BLaER1 treated with 17β-estradiol and CSF1 and Interleukin-3, amounts not matched to agents 10 nM and 100 nM (cell line): ENCODE results near the gene KDM1A.

Experiments used
- H3K27ac ChIP-seq, 11 experiments: shearing (Covaris generic); formaldehyde crosslinking; 2 replicates each; pipeline ENCODE4 v1.8.1; 2022
- H3K27me3 ChIP-seq, 11 experiments: shearing (Covaris generic); formaldehyde crosslinking; 2 replicates each; pipeline ENCODE4 v1.8.1; 2022
- H3K36me3 ChIP-seq, 11 experiments: shearing (Covaris generic); formaldehyde crosslinking; 2 replicates each; pipeline ENCODE4 v1.8.1; 2022
- H3K4me1 ChIP-seq, 10 experiments: shearing (Covaris generic); formaldehyde crosslinking; 2 replicates each; pipeline ENCODE4 v1.8.1; 2022
- H3K4me2 ChIP-seq, 11 experiments: shearing (Covaris generic); formaldehyde crosslinking; 2 replicates each; pipeline ENCODE4 v1.8.1; 2022
- H3K4me3 ChIP-seq, 10 experiments: shearing (Covaris generic); formaldehyde crosslinking; 2 replicates each; pipeline ENCODE4 v1.8.1; 2022
- H3K9ac ChIP-seq, 11 experiments: shearing (Covaris generic); formaldehyde crosslinking; 2 replicates each; pipeline ENCODE4 v1.8.1; 2022
- H3K9me3 ChIP-seq, 11 experiments: shearing (Covaris generic); formaldehyde crosslinking; replicated peaks in 1 of 11; 2 replicates each; pipeline ENCODE4 v1.8.1; 2022
- H4K20me1 ChIP-seq, 11 experiments: shearing (Covaris generic); formaldehyde crosslinking; 2 replicates each; pipeline ENCODE4 v1.8.1; 2022
- Cebpa-rat ChIP-seq, 11 experiments: shearing (Covaris generic); IDR thresholded peaks; 2 replicates each; pipeline ENCODE4 v1.8.1; 2022

Gene KDM1A

GRCh38 chr1:23023174-23023845, 4.0 kb downstream of the KDM1A start:
- Histone ChIP-seq H3K27me3 (no peaks in the 10 kb centered on the region), H3K4me1 (peaks cover 19 to 73% (median 40%) of the 10 kb centered on the region in 10 experiments; a peak in 19 of 20 replicates), H4K20me1 (peaks cover 40 to 87% (median 70%) of the 10 kb centered on the region in 11 experiments; a peak in 21 of 22 replicates), H3K9ac (no peak overlapping the region), H3K27ac (no peak overlapping the region; a peak in 1 of 22 replicates), H3K4me2 (peak overlapping the region in 9 of 11 experiments; percentile 2 to 88 (median 43); a peak in 13 of 22 replicates), H3K4me3 (peak overlapping the region in 3 of 10 experiments; percentile 8 to 99 (median 9); a peak in 4 of 20 replicates), H3K9me3 (peaks cover 0 to 33% (median 25%) of the 10 kb centered on the region in 11 experiments; a peak in 18 of 22 replicates), H3K36me3 (peaks cover 0 to 44% (median 26%) of the 10 kb centered on the region in 11 experiments; a peak in 16 of 22 replicates)
- TF ChIP-seq Cebpa-rat (IDR thresholded peaks at IDR 0.05) = no peak

GRCh38 chr1:23026568-23026967, 7.3 kb downstream of the KDM1A start:
- Histone ChIP-seq H3K9me3 (peaks cover 0 to 30% (median 24%) of the 10 kb centered on the region in 11 experiments; a peak in 18 of 22 replicates), H4K20me1 (peaks cover 36 to 98% (median 94%) of the 10 kb centered on the region in 11 experiments; a peak in 21 of 22 replicates), H3K4me3 (no peak overlapping the region), H3K36me3 (peaks cover 0 to 56% (median 34%) of the 10 kb centered on the region in 11 experiments; a peak in 16 of 22 replicates), H3K9ac (no peak overlapping the region), H3K4me2 (peak overlapping the region in 6 of 11 experiments; percentile 1 to 43 (median 21); a peak in 8 of 22 replicates), H3K4me1 (peaks cover 43 to 95% (median 64%) of the 10 kb centered on the region in 10 experiments), H3K27me3 (no peaks in the 10 kb centered on the region), H3K27ac (no peak overlapping the region; a peak in 1 of 22 replicates)
- no peak for TF ChIP-seq Cebpa-rat (IDR thresholded peaks at IDR 0.05)

GRCh38 chr1:23027352-23027907, 8.2 kb downstream of the KDM1A start:
- H4K20me1 ChIP-seq = peaks cover 40 to 100% (median 89%) of the 10 kb centered on the region in 11 experiments; a peak in 21 of 22 replicates
- H3K4me1 ChIP-seq = peaks cover 51 to 98% (median 71%) of the 10 kb centered on the region in 10 experiments
- H3K9ac ChIP-seq = no peak overlapping the region
- peaks cover 0 to 21% (median 16%) of the 10 kb centered on the region in 11 experiments; a peak in 18 of 22 replicates for H3K9me3 ChIP-seq
- H3K27me3 ChIP-seq = no peaks in the 10 kb centered on the region
- no peak overlapping the region for H3K27ac ChIP-seq
- H3K4me2 ChIP-seq = peak overlapping the region in 8 of 11 experiments; percentile 5 to 39 (median 19); a peak in 9 of 22 replicates
- H3K36me3 ChIP-seq = peaks cover 0 to 48% (median 25%) of the 10 kb centered on the region in 11 experiments; a peak in 16 of 22 replicates
- no peak overlapping the region for H3K4me3 ChIP-seq
- TF ChIP-seq Cebpa-rat (IDR thresholded peaks at IDR 0.05) = no peak

- Histone ChIP-seq H3K4me2 (peak overlapping the region; percentile 31 to 89 (median 77); a peak in 19 of 22 replicates), H3K4me1 (peaks cover 59 to 94% (median 79%) of the 10 kb centered on the region in 10 experiments), H3K9me3 (0 out of 22 replicates have a peak, but pooled peaks cover 0 to 3% (median 0%) of the 10 kb centered on the region in 11 experiments), H3K4me3 (no peak overlapping the region), H3K36me3 (peaks cover 0 to 42% (median 17%) of the 10 kb centered on the region in 11 experiments; a peak in 16 of 22 replicates), H3K27ac (peak overlapping the region in 1 of 11 experiments; percentile 91; a peak in 2 of 22 replicates), H3K27me3 (no peaks in the 10 kb centered on the region), H4K20me1 (peaks cover 35 to 100% (median 74%) of the 10 kb centered on the region in 11 experiments; a peak in 21 of 22 replicates), H3K9ac (no peak overlapping the region)
- no peak for TF ChIP-seq Cebpa-rat (IDR thresholded peaks at IDR 0.05)
These were observed 10.1 kb downstream of the KDM1A start for GRCh38 chr1:23029337-23029736.

- H3K9ac ChIP-seq = no peak overlapping the region
- H3K27me3 ChIP-seq = no peaks in the 10 kb centered on the region
- H3K27ac ChIP-seq = peak overlapping the region in 1 of 11 experiments; percentile 18; a peak in 2 of 22 replicates
- peaks cover 4 to 75% (median 49%) of the 10 kb centered on the region in 11 experiments; a peak in 19 of 22 replicates for H3K36me3 ChIP-seq
- peaks cover 4 to 99% (median 55%) of the 10 kb centered on the region in 11 experiments; a peak in 18 of 22 replicates for H4K20me1 ChIP-seq
- H3K4me3 ChIP-seq = no peak overlapping the region
- H3K4me1 ChIP-seq = peaks cover 30 to 88% (median 55%) of the 10 kb centered on the region in 10 experiments
- H3K9me3 ChIP-seq = no peaks in the 10 kb centered on the region
- TF ChIP-seq Cebpa-rat (IDR thresholded peaks at IDR 0.05) = no peak
- no peak overlapping the region; a peak in 1 of 22 replicates for H3K4me2 ChIP-seq
These were observed 16.7 kb downstream of the KDM1A start for GRCh38 chr1:23035823-23036452.

GRCh38 chr1:23037081-23037740, 17.9 kb downstream of the KDM1A start:
- H4K20me1 ChIP-seq = peaks cover 0 to 99% (median 68%) of the 10 kb centered on the region in 11 experiments; a peak in 17 of 22 replicates
- no peak for TF ChIP-seq Cebpa-rat (IDR thresholded peaks at IDR 0.05)

GRCh38 chr1:23039308-23039826, 20.1 kb downstream of the KDM1A start:
- no peak for TF ChIP-seq Cebpa-rat (IDR thresholded peaks at IDR 0.05)
- Histone ChIP-seq H3K27ac (no peak overlapping the region), H3K9ac (no peak overlapping the region), H3K36me3 (peaks cover 8 to 86% (median 63%) of the 10 kb centered on the region in 11 experiments; a peak in 21 of 22 replicates), H3K27me3 (no peaks in the 10 kb centered on the region), H4K20me1 (peaks cover 4 to 99% (median 88%) of the 10 kb centered on the region in 11 experiments; a peak in 19 of 22 replicates), H3K4me1 (peaks cover 0 to 53% (median 25%) of the 10 kb centered on the region in 10 experiments; a peak in 14 of 20 replicates), H3K4me2 (peak overlapping the region in 6 of 11 experiments; percentile 0 to 37 (median 10); a peak in 8 of 22 replicates), H3K9me3 (no peaks in the 10 kb centered on the region), H3K4me3 (no peak overlapping the region)

More at GRCh38 chr1:23037081-23037740, 17.9 kb downstream of the KDM1A start:
- H3K4me1 ChIP-seq = peaks cover 17 to 75% (median 42%) of the 10 kb centered on the region in 10 experiments
- H3K27me3 ChIP-seq = no peaks in the 10 kb centered on the region
- peaks cover 4 to 80% (median 55%) of the 10 kb centered on the region in 11 experiments; a peak in 19 of 22 replicates for H3K36me3 ChIP-seq
- H3K9ac ChIP-seq = no peak overlapping the region
- no peak overlapping the region for H3K4me3 ChIP-seq
- H3K27ac ChIP-seq = no peak overlapping the region; a peak in 1 of 22 replicates
- peak overlapping the region in 1 of 11 experiments; percentile 10; a peak in 1 of 22 replicates for H3K4me2 ChIP-seq
- no peaks in the 10 kb centered on the region for H3K9me3 ChIP-seq
